Fibroblast of skin of scalp (primary cell): Measurements from ENCODE around the gene TREML2.

Experiments used
- DNase-seq: peaks from one replicate; pipeline ENCODE4 v3.0.0-alpha.2; 2013

TREML2 gene

DNA sequence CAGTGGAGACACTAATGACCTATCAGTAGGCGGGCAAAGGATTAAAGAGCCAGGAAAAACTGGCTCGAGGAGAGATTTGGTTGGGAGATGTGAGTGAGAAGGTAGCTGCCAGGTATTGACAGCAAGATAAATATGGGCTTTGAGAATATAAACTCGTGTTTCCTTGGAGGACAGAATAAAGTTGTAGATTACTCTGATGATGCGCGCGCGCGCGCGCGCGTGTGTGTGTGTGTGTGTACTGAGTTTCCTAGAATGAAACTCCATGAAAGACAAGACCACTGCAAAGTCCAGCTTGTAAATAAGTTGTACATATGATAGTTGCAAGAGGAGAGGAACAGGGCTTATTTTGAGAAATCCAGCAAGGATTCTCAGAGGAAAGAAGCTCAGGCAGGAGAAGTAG lies 24.8 kb downstream of the TREML2 start:
- DNase-seq: no peak

DNA sequence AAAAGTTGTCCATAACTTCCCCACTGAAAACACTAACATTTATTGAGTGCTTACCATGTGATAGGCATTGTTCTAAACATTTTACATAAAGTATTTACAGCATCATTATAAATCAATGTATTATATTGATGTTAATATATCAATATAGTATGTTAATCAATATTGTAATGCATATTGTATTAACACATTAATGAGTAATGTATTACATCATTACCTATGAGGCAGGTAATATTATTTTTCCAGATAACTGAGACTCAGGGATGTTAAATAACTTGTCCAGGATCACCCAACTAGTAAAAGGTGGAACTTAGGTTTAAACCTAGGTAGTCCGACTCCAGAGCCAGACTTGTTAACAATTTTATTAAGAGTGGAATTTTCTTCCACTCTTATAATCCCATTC lies 25.9 kb downstream of the TREML2 start:
- no peak for DNase-seq

DNA sequence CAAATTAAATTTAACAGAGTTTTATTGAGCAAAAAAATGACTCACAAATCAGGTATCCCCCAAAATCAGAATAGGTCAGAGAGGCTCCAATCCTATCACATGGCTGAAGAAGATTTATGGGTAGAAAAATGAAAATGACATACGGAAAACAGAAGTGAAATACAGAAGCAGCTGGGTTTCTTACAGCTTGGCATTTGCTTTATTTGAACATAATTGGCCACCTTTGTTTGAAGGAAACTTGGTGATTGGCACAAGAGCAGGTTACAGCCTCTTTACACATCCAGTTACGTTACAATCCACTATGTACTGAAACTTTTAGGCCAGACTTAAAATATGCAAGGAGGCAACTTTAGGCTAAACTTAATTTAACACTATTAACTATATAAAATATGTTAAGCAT lies 26.3 kb downstream of the TREML2 start:
- no peak for DNase-seq

DNA sequence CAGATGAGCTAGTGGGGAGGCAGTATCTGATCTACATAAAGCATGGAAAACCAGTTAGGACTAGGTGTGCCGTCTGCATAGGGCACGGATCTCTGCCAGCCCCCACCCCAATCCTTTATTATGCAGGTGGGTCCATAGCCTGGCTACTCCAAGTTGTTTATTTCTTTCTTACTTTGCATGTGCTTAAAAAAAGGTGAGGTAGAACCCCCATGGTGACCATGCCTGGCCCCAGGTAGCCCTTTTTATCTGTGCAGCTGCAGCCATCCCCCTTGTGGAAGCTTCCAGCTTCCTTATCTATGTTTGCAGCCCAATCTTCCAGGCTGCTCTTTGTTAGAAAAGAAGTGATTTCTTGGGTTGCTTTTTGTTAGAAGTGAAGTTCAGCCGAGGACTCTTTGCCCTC lies 29.0 kb downstream of the TREML2 start:
- DNase-seq: no peak

DNA sequence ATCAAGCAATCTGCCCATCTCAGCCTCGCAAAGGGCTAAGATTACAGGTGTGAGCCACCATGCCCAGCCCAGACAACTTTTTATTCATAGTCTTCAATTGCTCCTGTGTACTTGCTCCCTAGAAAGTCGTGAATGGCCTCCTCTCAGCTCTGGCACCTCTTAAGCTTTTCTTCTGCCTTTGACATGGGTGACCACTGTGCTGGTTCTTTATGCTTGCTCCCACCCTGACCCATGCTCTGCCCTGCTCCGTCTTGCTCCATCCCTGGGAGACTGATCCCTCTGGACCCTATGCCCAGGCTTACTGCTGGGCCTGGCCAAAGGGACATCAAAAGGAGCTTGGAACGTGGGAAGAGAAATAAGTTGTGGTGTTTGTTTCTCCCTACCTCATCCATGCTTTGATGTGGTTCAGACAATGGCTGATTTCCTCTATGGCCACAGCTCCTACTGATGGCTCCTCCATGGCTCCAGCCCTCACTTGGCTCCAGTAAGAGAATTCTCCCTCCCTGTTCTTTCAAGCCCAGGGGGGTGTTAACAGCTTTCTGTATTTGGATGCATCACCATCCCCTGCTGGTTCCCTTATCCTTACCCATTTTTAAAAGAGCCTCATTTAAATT lies 30.3 kb downstream of the TREML2 start:
- DNase-seq: no peak

DNA sequence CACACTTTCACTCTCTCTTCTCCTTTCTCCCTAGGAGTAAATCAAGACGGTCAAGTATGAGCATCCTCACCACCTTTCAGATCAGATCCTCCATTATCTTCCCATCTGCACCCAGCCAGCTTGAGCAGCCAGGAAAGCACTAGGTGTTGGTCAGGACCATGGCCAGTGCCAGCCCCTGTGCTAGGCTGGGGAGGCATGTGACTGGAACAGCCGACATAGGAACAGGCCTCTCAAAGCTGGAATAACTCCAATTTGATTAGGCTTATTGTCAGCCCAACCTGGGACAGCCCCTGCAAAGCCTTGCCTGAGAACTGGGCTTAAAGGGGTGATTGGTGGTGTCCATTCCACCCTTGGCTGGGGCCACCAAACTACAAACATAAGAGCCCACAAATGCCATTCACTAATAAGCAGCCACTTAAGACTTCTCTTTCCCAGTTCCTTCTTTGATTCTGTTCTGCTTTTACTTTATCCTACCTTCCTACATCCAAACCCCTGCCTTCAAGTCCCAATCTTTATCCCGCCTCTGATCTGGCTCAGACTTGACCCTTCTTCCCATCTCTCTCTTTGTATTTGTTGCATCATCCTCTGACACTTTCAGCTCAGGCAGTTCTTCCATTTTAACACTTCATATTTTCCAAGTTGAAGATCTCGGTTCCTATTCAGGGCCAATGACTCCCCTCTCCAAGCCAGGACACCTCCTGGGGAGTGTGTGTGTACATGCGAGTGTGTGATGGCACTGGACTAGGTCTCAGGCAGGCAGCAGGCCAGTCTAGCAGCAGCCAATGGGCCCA lies 33.6 kb downstream of the TREML2 start:
- peak; percentile 27 for DNase-seq

DNA sequence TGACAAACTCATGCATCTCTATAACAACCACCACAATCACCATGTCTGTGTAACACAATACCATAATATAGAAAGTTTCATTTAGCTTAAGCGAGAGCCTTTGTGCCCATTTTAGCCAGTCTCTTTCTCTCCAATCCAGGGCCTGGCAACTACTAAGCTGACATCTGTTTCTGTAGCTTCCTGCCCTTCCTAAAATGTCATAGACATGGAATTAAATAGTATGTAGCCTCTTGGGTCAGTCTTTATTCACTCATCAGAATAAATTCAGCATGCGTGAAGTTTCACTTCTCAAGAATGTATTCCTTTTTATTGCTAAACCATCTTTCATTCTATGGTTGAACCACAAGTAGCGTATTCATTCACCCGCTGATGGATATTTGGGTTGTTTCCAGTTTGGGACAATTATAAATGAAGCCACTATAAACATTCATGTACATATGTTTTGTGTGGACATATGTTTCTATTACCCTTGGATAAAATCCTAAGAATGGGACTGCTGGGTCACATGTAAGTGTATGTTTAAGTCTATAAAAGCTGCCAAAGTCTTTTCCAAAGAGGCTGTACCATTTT lies 36.3 kb downstream of the TREML2 start:
- no peak for DNase-seq

DNA sequence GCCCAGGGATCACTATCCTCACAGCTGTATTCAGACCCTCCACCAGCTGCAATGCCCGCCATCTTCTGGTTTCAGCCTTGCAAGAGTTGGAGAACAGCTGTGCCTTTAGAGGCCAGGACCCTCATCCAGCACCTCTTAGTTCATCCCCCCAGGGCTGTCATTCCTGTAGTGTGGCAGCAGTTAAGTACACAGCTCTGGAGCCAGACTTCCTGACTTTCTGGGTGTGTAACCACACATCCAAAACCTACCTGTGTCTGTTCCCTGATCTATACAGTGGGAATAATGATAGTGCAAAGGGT lies 37.6 kb downstream of the TREML2 start:
- no peak for DNase-seq

DNA sequence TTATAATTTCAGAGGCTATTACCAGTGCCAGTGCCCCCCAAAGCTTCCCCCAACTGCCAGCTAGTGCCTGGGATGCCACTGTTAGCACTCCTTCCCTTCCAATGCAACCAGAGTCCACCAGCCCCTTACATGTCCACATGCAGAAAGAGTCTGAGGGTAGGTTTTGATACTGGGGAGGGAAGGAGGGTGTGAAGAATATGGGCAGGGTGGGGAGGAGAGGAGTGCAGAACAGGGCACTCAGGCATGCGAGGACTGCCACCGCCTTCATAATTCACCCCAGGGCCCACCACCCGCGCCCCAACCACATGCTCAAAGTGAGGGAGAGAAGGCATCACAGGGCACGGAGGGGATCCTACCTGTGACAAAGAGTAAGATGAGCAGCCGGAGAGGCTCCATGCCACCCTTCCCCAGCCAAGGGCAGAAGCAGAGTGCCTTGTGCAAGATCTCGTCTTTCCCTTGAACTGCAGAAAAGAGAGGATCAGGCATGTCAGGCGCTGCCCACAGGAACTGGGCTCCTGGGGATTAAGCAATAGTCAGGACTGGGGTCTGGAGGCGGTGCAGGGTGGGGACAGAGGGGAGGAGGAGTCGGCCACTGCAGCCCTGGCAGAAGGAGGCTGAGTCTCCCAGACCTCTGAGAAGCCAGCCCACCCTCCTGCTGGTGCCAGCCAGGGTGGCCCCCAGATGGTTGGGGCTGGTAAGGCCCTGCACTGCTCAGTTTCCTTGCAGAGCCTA lies 38.1 kb downstream of the TREML2 start, which contains the start of gene TREM2:
Gene TREM2, minus strand, starts transcription at position 430 of the 732 bp plus-strand sequence. Its CDS starts 34 bp downstream, at position 396.
- DNase-seq: no peak

DNA sequence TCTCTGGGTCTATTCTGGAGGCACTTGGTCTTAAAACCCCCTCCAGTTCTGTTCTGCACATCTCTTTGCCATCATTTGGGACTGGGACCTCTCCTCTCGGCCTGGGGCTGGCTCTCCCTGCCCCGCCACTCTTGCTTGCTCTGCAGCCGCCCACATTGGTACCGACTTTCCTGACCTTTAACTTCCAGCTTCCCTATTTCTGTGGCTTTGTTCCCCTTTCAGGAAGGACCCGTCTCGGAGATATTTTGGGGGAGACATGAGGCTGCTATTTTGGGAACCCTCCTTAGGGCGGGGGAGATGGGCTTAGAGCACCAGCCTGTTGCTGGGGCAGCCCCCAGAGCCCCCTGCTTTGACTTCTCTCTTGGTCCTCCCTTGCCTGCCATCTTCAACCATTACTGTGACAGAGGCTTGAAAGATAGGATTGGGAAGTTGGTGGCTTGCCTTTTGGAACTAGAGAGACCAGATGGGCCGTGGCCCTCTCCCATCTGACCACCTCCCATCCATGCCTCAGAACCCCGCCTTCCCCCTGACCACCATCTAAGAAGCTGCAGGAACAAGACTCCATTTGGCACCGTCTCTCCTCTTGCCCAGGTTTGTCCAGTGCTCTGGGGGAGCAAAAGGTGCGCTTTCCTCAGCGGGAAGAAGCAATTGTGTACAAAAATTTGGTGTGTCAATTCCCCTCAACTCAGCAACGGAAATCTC lies 38.9 kb downstream of the TREML2 start:
- DNase-seq: no peak

DNA sequence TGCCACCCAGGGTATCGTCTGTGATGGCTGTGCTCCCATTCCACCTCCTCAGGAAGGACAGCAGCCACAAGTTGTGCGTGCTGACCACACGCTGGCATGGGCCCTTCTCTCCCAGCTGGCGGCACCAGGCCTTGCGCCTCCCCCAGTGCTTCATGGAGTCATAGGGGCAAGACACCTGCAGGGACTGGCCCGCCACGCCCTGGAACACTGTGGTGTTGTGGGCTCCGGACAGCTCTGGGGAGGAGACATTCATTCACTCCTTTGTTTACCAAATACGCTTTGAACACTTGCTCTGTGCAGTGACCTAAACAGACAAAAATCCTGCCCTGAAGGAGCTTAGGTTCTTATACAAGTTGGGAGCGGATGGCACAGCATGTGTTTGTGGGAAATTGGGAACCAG lies 39.6 kb downstream of the TREML2 start:
- no peak for DNase-seq

DNA sequence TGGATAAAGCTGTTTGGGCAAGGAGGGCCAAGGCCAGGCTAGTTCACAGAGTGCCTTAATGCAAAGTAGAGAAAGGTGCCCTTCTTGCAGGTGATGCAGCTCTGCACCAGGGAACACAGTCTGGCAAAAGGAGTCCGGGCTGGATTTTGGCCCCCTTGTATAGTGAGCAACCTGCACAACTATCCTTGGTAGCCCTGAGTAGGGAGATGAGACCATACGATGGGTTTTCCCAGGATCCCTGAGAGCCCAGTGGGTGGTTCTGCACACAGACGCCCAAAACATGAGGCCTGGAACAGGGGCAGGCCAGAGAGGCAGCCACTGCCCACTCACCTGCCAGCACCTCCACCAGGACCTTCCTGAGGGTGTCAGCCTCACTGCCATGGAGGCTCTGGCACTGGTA lies 40.0 kb downstream of the TREML2 start:
- no peak for DNase-seq

DNA sequence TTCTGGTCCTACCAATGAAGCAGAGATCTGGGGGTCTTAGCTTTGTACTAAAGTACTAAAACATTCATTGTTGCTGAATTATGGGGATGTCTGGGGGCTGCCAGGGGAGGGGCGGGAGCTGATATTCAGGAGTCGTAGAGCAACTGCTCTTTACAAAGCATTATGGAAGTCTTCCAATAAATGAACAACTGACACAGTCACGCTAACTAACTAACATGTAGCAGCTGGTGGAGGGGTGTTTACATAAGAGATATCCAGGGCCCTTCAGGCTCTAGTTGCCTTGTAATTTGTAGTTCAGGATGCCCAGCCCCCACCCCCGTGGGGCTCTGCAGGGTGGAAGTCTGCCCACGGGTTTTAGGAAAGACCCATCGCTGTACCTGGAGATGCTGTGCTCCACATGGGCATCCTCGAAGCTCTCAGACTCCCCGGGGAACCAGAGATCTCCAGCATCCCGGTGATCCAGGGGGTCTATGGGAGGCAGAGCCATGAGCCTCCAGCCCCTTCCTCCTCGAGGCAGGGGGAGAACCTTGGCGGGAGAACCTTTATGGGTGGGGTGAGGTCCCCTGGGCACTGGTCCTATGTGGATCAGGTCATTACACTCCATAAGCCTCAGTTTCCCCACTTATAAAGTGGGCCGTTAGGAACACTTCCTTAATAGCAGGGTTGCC lies 41.4 kb downstream of the TREML2 start:
- no peak for DNase-seq

DNA sequence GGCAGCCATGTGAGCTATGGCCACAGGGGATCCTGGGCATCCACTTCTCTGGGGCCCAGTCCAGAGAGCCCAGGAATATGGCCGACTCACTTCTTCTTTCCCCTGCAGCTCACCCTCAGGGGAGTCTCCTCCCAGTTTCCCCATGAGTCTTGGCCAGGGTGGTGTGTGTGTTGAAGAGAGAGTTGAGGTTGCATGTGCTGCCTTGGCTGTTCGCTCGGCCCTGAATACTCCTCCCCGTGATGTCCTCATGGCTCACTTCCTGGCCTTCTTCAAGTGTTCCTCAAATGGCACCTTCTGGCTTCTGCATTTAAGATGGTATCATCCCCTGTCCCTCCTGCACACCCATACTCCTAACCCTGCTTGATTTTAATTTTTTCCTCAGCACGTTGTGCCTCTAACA lies 43.6 kb downstream of the TREML2 start:
- DNase-seq: no peak

DNA sequence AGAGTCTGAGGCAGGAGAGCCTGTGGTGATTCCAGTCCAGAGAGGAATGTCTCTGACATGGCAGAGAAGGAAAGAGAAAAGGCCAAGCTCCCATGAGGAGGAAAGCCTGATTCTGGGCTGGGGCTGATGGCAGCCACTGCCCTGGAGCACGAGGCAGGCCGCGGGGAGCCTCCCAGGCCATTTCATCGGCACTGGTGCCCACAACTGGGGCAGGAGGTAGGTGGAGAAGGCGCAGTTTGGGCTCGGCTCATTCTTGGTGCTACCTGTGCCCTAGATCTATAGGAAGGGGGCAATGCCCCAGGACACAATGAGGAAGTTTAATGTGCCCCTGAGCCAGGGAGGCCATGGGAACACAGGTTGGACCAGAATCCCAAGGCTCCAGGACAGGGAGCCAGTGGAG lies 44.2 kb downstream of the TREML2 start:
- DNase-seq: no peak

DNA sequence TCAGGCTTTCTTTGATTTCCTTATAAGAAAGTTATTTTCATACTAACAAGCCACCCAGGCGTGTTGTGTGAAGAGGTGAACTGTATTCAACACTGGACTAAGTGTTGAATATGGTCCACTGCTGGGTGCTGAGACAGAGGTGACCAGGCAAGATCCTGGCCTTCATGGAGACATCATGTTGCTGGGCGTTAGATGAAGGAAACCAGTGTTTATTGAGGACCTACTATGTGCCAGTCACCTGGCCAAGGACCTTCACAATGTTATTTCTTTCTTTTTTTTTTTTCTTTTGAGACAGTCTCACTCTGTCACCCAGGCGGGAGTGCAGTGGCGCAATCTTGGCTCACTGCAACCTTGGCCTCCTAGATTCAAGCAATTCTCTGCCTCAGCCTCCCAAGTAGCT lies 44.9 kb downstream of the TREML2 start:
- DNase-seq: no peak

DNA sequence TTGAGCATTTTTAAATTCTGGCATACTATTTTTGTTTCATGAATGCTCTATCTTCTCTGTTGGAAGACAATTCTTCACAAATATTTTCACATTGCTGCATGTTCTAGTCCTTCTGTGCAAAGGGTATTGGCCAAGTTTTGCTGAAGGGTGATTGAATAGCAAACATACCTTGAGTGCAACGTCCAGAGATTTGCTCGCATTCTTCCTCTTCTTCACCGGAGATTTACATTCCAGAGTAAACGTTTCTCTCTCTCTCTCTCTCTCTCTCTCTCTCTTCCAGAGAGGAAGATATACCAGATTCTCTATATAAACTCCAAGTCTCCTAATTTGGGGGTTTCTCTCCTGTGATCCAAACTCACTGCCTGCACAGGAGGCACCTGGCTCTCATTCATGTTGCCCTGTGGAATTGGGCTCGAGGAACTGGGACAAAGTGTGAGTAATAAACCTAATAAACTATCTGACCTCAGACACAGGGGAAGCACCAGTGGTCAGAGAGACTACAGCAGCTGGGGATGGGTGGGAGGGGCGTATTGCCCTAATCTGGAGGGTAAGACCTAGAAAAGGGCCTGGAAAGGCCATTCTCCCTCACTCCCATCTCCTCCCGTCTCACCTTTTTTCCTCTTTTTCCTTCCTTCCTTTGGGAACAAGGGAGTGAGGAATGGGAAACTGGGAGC lies 45.7 kb downstream of the TREML2 start:
- no peak for DNase-seq

DNA sequence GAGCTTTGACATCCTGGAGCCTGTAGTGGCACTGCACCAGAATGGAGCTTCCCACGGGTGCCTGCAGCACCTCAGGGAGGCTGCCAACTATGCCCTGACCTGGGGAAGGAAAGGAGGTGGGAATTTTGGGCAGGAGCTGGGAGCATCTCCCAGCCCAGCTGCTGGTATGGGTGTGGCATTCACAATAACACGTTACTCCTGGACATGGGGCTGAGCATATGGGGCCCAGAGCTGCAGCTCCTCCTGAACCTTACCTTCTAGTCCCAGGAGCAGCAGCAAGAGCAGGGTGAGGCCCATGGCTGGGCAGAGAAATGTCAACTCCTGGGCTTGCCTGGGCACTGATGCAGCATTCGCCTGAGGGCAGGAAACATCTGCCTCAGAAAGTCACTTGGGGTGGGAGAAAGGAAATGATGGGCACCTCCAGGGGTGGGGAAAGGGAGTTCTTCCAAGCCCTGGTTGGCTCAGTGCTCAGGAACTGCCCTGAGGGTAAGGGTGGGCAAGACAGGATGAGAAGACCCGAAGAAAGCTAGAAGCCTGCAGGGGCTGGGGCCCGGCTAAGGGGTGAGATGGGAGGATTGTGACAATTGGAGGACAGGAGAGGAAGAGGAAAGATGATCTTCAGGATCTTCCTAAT lies 46.8 kb downstream of the TREML2 start, which contains the start of gene TREML1:
Gene TREML1, minus strand, starts transcription at position 356 of the 634 bp plus-strand sequence. Its CDS starts 59 bp downstream, at position 297.
- DNase-seq: no peak

DNA sequence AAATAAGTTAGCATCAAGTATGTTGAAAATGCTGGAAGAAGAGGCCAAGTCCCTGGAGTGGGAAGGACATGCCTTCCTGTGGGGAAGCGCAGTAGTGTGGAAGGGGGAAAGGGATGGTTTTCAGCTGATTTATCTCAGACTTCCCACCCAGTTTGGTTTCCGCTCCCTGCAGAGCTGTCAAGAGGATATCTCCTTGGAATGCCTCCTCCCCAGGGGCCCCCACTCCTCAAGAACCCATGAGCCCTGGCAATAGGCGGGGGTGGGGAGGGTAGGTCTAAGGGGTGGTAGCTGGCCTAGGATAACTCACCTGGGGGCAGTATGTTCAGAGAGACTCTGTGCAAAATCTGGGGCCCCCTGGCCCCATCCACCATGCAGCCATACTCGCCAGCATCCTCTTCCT lies 47.5 kb downstream of the TREML2 start:
- no peak for DNase-seq

DNA sequence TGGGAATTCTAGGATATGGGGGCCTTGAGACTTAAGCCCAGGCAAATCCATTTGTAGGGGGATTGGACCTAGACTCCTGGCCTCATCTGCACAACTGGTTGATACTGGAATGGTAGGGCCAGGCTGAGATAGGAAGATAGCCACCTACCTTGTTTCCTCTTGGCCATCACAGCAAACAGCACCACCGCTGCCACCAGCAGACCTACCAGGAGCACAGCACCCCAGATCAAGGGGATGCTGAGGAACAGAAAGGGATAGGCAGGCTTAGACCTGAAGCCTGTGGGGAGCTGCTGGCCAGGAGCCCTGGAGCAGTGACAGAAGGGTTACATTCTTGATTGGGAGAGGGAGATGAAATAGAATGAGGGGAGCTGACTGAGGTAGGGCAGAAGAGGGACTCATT lies 50.3 kb downstream of the TREML2 start:
- DNase-seq: no peak

DNA sequence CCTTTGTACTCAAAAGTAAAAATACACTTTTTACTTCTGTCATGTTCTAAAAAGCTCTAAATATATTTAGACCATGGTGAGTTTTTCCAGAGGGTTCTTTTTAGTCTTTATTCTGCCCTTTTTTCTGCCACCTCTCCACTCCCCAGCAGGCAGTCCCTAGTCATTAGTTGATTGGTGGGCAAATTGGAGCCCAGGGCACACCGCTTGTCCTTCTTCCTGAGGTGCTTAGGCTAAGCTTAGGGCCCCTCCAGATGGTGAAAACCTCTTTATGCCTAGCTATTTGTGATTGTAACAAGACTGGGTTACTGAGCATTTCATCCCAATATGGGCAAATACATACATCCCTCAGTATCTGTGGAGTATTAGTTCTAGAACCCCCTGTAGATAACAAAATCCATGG lies 53.0 kb downstream of the TREML2 start:
- no peak for DNase-seq
